Natural killer cell (primary cell): ENCODE data around the gene RAD21L1. TPM values are rescaled to one million over a fixed set of nuclear protein-coding genes. Genes with fewer than 3 reads are reported as not detected.

Experiments used
- ATAC-seq, 3 donors: fragments of 150-1000 bp in 2 of 3; fragments of 200-7000 bp in 1 of 3; cut with Tn5 transposase; 1 replicate in 1 of 3; 2 replicates in 2 of 3; pipeline ENCODE4 v1.10.0; 2021; ENCODE audit warnings: mild to moderate bottlenecking in 2 of 3, moderate library complexity in 2 of 3
- DNase-seq, 2 donors: peaks; one replicate each; pipeline versions ENCODE4 v3.0.0 to v3.0.0-alpha.2; 2013 to 2021; ENCODE audit warnings: mixed read lengths in 1 of 2
- H3K27ac ChIP-seq: one replicate; pipeline ENCODE4 v1.5.1; 2013; ENCODE audit warnings: mild to moderate bottlenecking, low read length
- H3K27me3 ChIP-seq: one replicate; pipeline ENCODE4 v1.6.1; 2013; ENCODE audit warnings: low read length; ENCODE audit not compliant: control insufficient read depth, insufficient read depth
- H3K36me3 ChIP-seq: one replicate; pipeline ENCODE4 v1.6.1; 2013; ENCODE audit warnings: low read length; ENCODE audit not compliant: control insufficient read depth, insufficient read depth
- H3K4me1 ChIP-seq: one replicate; pipeline ENCODE4 v1.6.1; 2013; ENCODE audit warnings: low read length; ENCODE audit not compliant: control insufficient read depth, insufficient read depth
- H3K4me3 ChIP-seq: one replicate; pipeline ENCODE4 v1.5.1; 2013; ENCODE audit warnings: low read length
- H3K9me3 ChIP-seq: one replicate; pipeline ENCODE4 v1.6.1; 2013; ENCODE audit warnings: low read length; ENCODE audit not compliant: control insufficient read depth, insufficient read depth
- H3K27ac Mint-ChIP-seq, 2 donors: one replicate each; pipeline ENCODE4 v1.8.0; 2022; ENCODE audit warnings: mild to moderate bottlenecking in 2 of 2, mixed read lengths in 2 of 2, moderate library complexity in 1 of 2
- H3K27me3 Mint-ChIP-seq, 2 donors: one replicate each; pipeline ENCODE4 v1.8.0; 2022; ENCODE audit warnings: low read depth in 2 of 2, mixed read lengths in 2 of 2
- H3K36me3 Mint-ChIP-seq: one replicate; pipeline ENCODE4 v1.8.0; 2022; ENCODE audit warnings: mixed read lengths
- H3K4me1 Mint-ChIP-seq, 2 donors: one replicate each; pipeline ENCODE4 v1.8.0; 2022; ENCODE audit warnings: mixed read lengths in 2 of 2
- H3K4me3 Mint-ChIP-seq: one replicate; pipeline ENCODE4 v1.8.0; 2022; ENCODE audit warnings: mild to moderate bottlenecking, moderate library complexity, mixed read lengths
- H3K9me3 Mint-ChIP-seq, 2 donors: one replicate each; pipeline ENCODE4 v1.8.0; 2022; ENCODE audit warnings: mixed read lengths in 2 of 2
- WGBS: methylation state at CpG from one replicate; pipeline ENCODE4 v1.1.7; 2013; ENCODE audit warnings: missing lambda C conversion rate; ENCODE audit not compliant: insufficient coverage; 5-methylcytosine and 5-hydroxymethylcytosine counted together
- intact Hi-C: fragments of 100-400 bp; cut with micrococcal nuclease; formaldehyde crosslinking; loops from one replicate; pipeline ENCODE4 v1.14.2; 2022
- total RNA-seq, 4 donors: library from RNA; stranded (reverse); fragments of 120-200 nt in 1 of 4; gene quantifications; one replicate each; pipeline versions ENCODE4 v1.2.3 to v1.2.4, GENCODE V29; 2013 to 2022
- TF ChIP-seq, protein P1 (sequence below): fragments of 200-600 bp; IDR thresholded peaks from one replicate; pipeline ENCODE4 v1.8.0; 2022; ENCODE audit warnings: antibody characterized with exemption

RAD21L1 gene
- total RNA-seq, 3 donors from 2014 or later (not counting 1 experiment from before 2014, with no cell fraction given) = not detected

DNA sequence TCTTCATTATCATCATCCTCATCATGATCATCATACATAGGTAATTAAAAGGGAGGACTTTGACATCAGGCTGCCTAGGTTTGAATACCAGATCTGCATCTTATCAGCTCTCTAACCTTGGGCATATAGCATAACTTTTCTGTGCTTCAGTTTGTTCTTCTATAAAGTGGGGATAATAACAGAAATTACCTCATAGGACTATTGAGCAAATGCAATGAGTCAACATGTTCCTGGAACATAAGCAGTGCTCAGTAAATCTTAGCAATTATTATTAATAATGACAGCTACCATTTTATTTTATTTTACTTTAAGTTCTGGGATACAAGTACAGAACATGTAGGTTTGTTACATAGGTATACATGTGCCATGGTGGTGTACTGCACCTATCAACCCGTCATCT is 15.3 kb upstream of the RAD21L1 start:
- Histone ChIP-seq H3K4me3 (no peak overlapping the region), H3K27me3 (no peaks in the 10 kb centered on the region), H3K9me3 (no peaks in the 10 kb centered on the region), H3K27ac (no peak overlapping the region), H3K4me1 (peaks cover 4% of the 10 kb centered on the region), H3K36me3 (no peaks in the 10 kb centered on the region)
- TF ChIP-seq, protein P1, sequence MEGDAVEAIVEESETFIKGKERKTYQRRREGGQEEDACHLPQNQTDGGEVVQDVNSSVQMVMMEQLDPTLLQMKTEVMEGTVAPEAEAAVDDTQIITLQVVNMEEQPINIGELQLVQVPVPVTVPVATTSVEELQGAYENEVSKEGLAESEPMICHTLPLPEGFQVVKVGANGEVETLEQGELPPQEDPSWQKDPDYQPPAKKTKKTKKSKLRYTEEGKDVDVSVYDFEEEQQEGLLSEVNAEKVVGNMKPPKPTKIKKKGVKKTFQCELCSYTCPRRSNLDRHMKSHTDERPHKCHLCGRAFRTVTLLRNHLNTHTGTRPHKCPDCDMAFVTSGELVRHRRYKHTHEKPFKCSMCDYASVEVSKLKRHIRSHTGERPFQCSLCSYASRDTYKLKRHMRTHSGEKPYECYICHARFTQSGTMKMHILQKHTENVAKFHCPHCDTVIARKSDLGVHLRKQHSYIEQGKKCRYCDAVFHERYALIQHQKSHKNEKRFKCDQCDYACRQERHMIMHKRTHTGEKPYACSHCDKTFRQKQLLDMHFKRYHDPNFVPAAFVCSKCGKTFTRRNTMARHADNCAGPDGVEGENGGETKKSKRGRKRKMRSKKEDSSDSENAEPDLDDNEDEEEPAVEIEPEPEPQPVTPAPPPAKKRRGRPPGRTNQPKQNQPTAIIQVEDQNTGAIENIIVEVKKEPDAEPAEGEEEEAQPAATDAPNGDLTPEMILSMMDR = no peak
- H3K36me3 Mint-ChIP-seq = no peaks in the 10 kb centered on the region
- H3K4me3 Mint-ChIP-seq = no peak overlapping the region
- intact Hi-C loops = loop anchor here (10.0 kb wide), 1 partner anchor 106 kb away; no protein-coding TSS in a partner anchor
- ATAC-seq = no peak
- no peak overlapping the region for H3K27ac Mint-ChIP-seq
- H3K4me1 Mint-ChIP-seq = peaks cover 5 to 8% of the 10 kb centered on the region in 2 donors
- peaks cover 15 to 31% of the 10 kb centered on the region in 2 donors for H3K27me3 Mint-ChIP-seq
- DNase-seq = no peak
- H3K9me3 Mint-ChIP-seq = no peaks in the 10 kb centered on the region
- 88% methylated on average over 1 of the region's 1 CpG for WGBS

DNA sequence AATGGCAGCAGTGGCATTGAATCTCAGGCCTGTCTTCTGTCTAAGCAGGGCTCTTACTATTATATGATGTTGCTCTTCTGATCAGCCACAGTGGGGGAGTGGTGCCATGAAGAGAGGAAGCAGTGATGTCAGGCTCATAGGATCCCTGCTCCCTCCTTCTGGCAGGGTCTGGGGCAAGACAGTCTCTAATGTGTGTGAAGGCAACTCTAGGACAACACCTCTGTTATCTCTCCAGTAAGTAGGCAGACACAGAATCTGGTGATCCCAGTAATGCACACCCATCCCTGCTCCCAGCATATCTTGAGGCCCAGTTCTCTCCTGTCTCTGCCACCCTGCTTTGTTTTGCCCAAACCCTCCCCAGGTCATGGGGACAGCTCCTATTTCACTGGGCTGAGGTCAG is 13.8 kb upstream of the RAD21L1 start:
- no peak for DNase-seq
- Histone ChIP-seq H3K27ac (no peak overlapping the region), H3K4me3 (no peak overlapping the region), H3K36me3 (no peaks in the 10 kb centered on the region), H3K27me3 (no peaks in the 10 kb centered on the region), H3K9me3 (no peaks in the 10 kb centered on the region), H3K4me1 (peaks cover 4% of the 10 kb centered on the region)
- Mint-ChIP-seq H3K9me3 (no peaks in the 10 kb centered on the region), H3K4me1 (peaks cover 5 to 8% of the 10 kb centered on the region in 2 donors), H3K27ac (no peak overlapping the region), H3K27me3 (peaks cover 18 to 33% of the 10 kb centered on the region in 2 donors), H3K4me3 (no peak overlapping the region), H3K36me3 (no peaks in the 10 kb centered on the region)
- no peak for ATAC-seq
- intact Hi-C loops = loop anchor here (10.0 kb wide), 1 partner anchor 107 kb away; no protein-coding TSS in a partner anchor
- TF ChIP-seq, protein P1 = no peak

DNA sequence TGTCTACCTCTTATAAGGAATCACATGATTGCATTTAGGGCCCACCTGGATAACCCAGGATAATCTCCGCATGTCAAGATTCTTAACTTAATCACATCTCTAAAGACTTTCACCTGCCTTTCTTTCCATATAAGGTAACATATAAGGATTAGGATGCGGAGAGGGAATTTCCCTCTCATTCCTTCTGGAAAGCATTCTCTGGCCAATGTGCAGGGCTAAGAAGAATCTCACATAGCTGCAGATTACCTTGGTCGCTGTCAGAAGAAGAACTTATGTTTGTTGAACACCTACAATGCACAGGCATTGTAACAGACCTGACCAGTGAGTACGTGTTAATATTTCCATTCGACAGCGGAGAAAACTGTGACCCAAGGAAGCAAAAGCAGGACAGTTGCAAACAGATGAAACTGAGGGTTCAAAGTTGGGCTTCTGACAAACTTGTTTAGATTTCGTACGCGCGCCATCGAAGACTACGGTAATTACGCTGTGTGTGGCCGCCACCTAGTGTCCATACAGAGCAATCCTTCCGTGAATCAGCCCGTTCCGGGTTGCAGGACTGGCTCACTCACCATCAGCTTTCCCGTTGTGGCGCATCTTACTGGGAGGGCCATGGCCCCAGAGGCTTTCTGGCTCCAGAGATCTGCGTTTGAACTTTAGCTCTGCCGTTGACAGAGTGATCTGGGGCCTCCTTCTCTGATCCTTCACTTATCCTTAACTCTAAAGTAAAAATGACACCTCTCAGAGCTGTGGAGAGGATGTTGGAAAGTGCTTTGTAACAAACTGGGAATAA is 13.0 kb upstream of the RAD21L1 start:
- H3K4me3 Mint-ChIP-seq = no peak overlapping the region
- H3K27me3 Mint-ChIP-seq = peaks cover 22 to 36% of the 10 kb centered on the region in 2 donors
- H3K27ac Mint-ChIP-seq = no peak overlapping the region
- peak; percentile 90 to 99 (median 94) for ATAC-seq
- no peak overlapping the region for H3K27ac ChIP-seq
- no peaks in the 10 kb centered on the region for H3K36me3 Mint-ChIP-seq
- no peaks in the 10 kb centered on the region for H3K9me3 ChIP-seq
- no peak overlapping the region for H3K4me3 ChIP-seq
- H3K27me3 ChIP-seq = no peaks in the 10 kb centered on the region
- intact Hi-C loops = loop anchor here (1.0 to 10.0 kb wide), 2 partner anchors 108 to 397 kb away; no protein-coding TSS in a partner anchor
- peaks cover 4% of the 10 kb centered on the region for H3K4me1 ChIP-seq
- no peaks in the 10 kb centered on the region for H3K36me3 ChIP-seq
- 17% methylated on average over 20 of the region's 21 CpGs for WGBS
- peaks cover 5 to 8% of the 10 kb centered on the region in 2 donors for H3K4me1 Mint-ChIP-seq
- DNase-seq = peak; percentile 38 to 85
- H3K9me3 Mint-ChIP-seq = no peaks in the 10 kb centered on the region
- TF ChIP-seq, protein P1 = peak; percentile 82
